GM12874 (cell line): ENCODE data around the gene CYYR1.

ENCODE experiments used
- CTCF ChIP-seq: IDR thresholded peaks from 2 replicates; pipeline ENCODE4 v1.5.1; 2011; ENCODE audit warnings: low read depth, mild to moderate bottlenecking, control low read depth, low read length, moderate library complexity; ENCODE audit not compliant: insufficient read depth

CYYR1 gene

GRCh38 chr21:26555540-26556146 lies 17.4 kb downstream of the CYYR1 start:
- no peak for TF ChIP-seq CTCF

GRCh38 chr21:26554365-26554764 lies 18.7 kb downstream of the CYYR1 start:
- no peak for TF ChIP-seq CTCF

- TF ChIP-seq CTCF, result no peak
Observed at GRCh38 chr21:26553898-26554297, 19.2 kb downstream of the CYYR1 start.

- TF ChIP-seq CTCF, result no peak
Observed at GRCh38 chr21:26550326-26550725, 22.8 kb downstream of the CYYR1 start.

GRCh38 chr21:26546446-26547097 lies 26.5 kb downstream of the CYYR1 start:
- no peak for TF ChIP-seq CTCF

- TF ChIP-seq CTCF, result no peak
Observed at GRCh38 chr21:26544201-26544775, 28.8 kb downstream of the CYYR1 start.

GRCh38 chr21:26540651-26541050 lies 32.4 kb downstream of the CYYR1 start:
- TF ChIP-seq CTCF, result no peak
